Breast epithelium (tissue), 4 donors: ENCODE measurements around the gene ALG12. TPM values are rescaled to one million over a fixed set of nuclear protein-coding genes. Genes with fewer than 3 reads are reported as not detected.

Experiments used
- DNase-seq, 2 donors: peaks; one replicate each; pipeline ENCODE4 v3.0.0-alpha.2; 2019; ENCODE audit warnings: low spot score in 2 of 2
- H3K27ac ChIP-seq, 2 donors: fragments of 200-600 bp; sonication (generic) in 1 of 2; one replicate each; pipeline ENCODE4 v1.5.1; 2016 to 2019; ENCODE audit warnings: mild to moderate bottlenecking in 1 of 2
- H3K27me3 ChIP-seq, 2 donors: fragments of 200-600 bp; sonication (generic) in 1 of 2; one replicate each; pipeline versions ENCODE4 v1.5.1 to v1.6.0; 2017 to 2019; ENCODE audit warnings: control low read depth in 1 of 2, mild to moderate bottlenecking in 1 of 2
- H3K36me3 ChIP-seq: fragments of 200-600 bp; one replicate; pipeline ENCODE4 v1.5.1; 2019
- H3K4me1 ChIP-seq, 2 donors: fragments of 200-600 bp; sonication (generic); one replicate each; pipeline ENCODE4 v1.5.1; 2016 to 2019; ENCODE audit warnings: control low read depth in 1 of 2
- H3K4me3 ChIP-seq, 3 donors: fragments of 200-600 bp; sonication (generic); 1 replicate in 2 of 3; 2 replicates in 1 of 3; pipeline ENCODE4 v1.5.1; 2016 to 2019; ENCODE audit warnings: mild to moderate bottlenecking in 3 of 3, moderate library complexity in 2 of 3
- H3K9me3 ChIP-seq, 2 donors: fragments of 200-600 bp; sonication (generic) in 1 of 2; one replicate each; pipeline ENCODE4 v1.5.1; 2016 to 2019; ENCODE audit warnings: control low read depth in 1 of 2
- POLR2A ChIP-seq: fragments of 450-650 bp; IDR thresholded peaks from one replicate; pipeline ENCODE4 v1.6.1; 2016; ENCODE audit warnings: antibody characterized with exemption, mild to moderate bottlenecking, moderate library complexity
- POLR2AphosphoS5 ChIP-seq, 3 donors: sonication (generic); formaldehyde crosslinking; IDR thresholded peaks; one replicate each; pipeline ENCODE4 v1.6.1; 2017; ENCODE audit warnings: antibody characterized with exemption in 3 of 3
- intact Hi-C: fragments of 100-400 bp; cut with DNase I; formaldehyde crosslinking; loops from one replicate; pipeline ENCODE4 v1.15.1; 2023; ENCODE audit warnings: low total_unique reads
- total RNA-seq, 3 donors: library from RNA; depleted of rRNA; stranded (reverse); fragments of >200 nt; gene quantifications; one replicate each; pipeline ENCODE4 v1.1.0, GENCODE V29; 2016
- TF ChIP-seq, protein P1 (sequence below), 3 donors: fragments of 450-650 bp; IDR thresholded peaks; one replicate each; pipeline ENCODE4 v1.5.1; 2016 to 2017; ENCODE audit warnings: antibody characterized with exemption in 3 of 3, mild to moderate bottlenecking in 3 of 3, moderate library complexity in 3 of 3

Gene ALG12
- total RNA-seq, 3 donors from 2014 or later: 16.6 to 22.4 (median 19.7) TPM

DNA sequence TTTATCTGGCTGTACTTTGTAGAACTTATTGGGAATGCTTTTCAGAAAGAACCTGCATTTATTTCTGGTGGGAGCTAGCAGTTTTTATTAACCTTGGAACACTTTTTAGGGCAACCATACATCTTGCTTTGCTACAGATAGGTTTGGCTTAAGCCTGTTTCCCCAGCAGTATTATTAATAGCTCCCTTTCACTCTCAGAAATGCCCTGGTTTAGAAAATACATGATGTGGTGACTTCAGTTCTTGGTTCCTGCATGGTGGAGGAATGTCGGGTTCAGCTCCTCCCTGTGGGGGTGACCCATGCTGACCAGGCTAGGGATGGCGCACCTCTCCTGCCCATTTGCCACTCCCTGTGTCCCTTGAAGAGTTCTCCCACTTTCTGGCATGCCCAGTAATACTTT lies 36.4 kb downstream of the ALG12 start:
- H3K36me3 ChIP-seq: no peaks in the 10 kb centered on the region
- intact Hi-C loops: no loop called here

DNA sequence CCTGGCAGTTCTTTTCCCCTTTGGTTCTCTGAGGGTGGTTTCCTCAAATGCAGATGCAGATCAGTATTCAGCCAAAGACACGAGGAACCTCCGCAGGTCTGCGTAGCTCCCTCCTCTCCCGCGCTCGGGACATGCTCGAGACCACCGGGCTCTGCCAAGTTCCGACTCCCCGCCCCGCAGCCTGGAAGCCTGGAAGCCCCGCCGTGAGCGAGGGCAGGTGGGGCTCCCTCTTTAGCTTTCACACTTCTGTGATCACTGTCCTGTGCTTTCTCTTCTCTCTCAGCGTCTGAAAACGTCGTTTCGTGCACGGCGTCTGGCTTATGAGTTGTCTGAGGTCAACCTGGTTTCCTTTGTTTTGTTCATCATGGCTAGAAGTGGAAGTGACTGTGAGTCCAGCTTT lies 38.0 kb downstream of the ALG12 start:
- no peaks in the 10 kb centered on the region for H3K27me3 ChIP-seq
- H3K4me1 ChIP-seq: no peaks in the 10 kb centered on the region
- H3K36me3 ChIP-seq: no peaks in the 10 kb centered on the region
- no peak overlapping the region for H3K4me3 ChIP-seq
- TF ChIP-seq POLR2AphosphoS5 (IDR thresholded peaks at IDR 0.05) (no peak), POLR2A (no peak)
- TF ChIP-seq, protein P1, sequence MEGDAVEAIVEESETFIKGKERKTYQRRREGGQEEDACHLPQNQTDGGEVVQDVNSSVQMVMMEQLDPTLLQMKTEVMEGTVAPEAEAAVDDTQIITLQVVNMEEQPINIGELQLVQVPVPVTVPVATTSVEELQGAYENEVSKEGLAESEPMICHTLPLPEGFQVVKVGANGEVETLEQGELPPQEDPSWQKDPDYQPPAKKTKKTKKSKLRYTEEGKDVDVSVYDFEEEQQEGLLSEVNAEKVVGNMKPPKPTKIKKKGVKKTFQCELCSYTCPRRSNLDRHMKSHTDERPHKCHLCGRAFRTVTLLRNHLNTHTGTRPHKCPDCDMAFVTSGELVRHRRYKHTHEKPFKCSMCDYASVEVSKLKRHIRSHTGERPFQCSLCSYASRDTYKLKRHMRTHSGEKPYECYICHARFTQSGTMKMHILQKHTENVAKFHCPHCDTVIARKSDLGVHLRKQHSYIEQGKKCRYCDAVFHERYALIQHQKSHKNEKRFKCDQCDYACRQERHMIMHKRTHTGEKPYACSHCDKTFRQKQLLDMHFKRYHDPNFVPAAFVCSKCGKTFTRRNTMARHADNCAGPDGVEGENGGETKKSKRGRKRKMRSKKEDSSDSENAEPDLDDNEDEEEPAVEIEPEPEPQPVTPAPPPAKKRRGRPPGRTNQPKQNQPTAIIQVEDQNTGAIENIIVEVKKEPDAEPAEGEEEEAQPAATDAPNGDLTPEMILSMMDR (IDR thresholded peaks at IDR 0.05): no peak
- H3K27ac ChIP-seq: no peak overlapping the region
- H3K9me3 ChIP-seq: peaks cover 0 to 4% of the 10 kb centered on the region in 2 donors
- DNase-seq: no peak
- intact Hi-C loops: no loop called here

More for the DNA sequence above, 36.4 kb downstream of the ALG12 start:
- no peak overlapping the region for H3K4me3 ChIP-seq
- H3K9me3 ChIP-seq: peaks cover 0 to 4% of the 10 kb centered on the region in 2 donors
- no peak overlapping the region for H3K27ac ChIP-seq
- H3K27me3 ChIP-seq: no peaks in the 10 kb centered on the region
- TF ChIP-seq, protein P1 (IDR thresholded peaks at IDR 0.05): no peak
- TF ChIP-seq POLR2A: no peak
- no peak for TF ChIP-seq POLR2AphosphoS5 (IDR thresholded peaks at IDR 0.05)
- H3K4me1 ChIP-seq: no peaks in the 10 kb centered on the region
- DNase-seq: no peak

DNA sequence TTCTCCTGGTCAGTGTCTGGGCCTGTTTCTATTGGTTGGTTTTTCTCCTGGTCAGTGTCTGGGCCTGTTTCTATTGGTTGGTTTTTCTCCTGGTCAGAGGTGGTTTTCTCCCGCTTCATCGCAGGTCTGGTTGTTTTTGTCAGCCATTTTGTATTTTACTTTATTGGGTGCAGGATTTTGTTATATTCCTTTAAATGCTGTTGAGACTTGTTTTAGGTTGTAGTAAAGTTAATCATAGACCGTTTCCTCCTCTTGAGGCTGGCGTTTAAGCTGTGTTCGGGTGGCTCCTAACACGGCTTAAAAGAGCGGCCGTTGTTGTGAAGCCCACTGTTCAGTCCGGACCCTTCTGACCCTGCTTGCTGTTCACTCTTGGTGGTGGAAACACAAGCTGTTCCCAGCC lies 38.4 kb downstream of the ALG12 start:
- DNase-seq: no peak
- intact Hi-C loops: no loop called here
- Histone ChIP-seq H3K9me3 (peaks cover 0 to 4% of the 10 kb centered on the region in 2 donors), H3K4me1 (no peaks in the 10 kb centered on the region), H3K27ac (no peak overlapping the region), H3K27me3 (no peaks in the 10 kb centered on the region), H3K4me3 (no peak overlapping the region), H3K36me3 (no peaks in the 10 kb centered on the region)
- TF ChIP-seq POLR2A (no peak), POLR2AphosphoS5 (IDR thresholded peaks at IDR 0.05) (no peak)
- TF ChIP-seq, protein P1 (IDR thresholded peaks at IDR 0.05): no peak

GRCh38 chr22:49878206-49878605 lies 40.0 kb downstream of the ALG12 start:
- no peak overlapping the region for H3K27ac ChIP-seq
- TF ChIP-seq, protein P1 (IDR thresholded peaks at IDR 0.05): no peak
- TF ChIP-seq POLR2A (no peak), POLR2AphosphoS5 (IDR thresholded peaks at IDR 0.05) (no peak)
- intact Hi-C loops: no loop called here
- DNase-seq: no peak
- no peaks in the 10 kb centered on the region for H3K4me1 ChIP-seq
- H3K27me3 ChIP-seq: no peaks in the 10 kb centered on the region
- H3K9me3 ChIP-seq: peaks cover 0 to 10% of the 10 kb centered on the region in 2 donors
- no peak overlapping the region for H3K4me3 ChIP-seq
- no peaks in the 10 kb centered on the region for H3K36me3 ChIP-seq

DNA sequence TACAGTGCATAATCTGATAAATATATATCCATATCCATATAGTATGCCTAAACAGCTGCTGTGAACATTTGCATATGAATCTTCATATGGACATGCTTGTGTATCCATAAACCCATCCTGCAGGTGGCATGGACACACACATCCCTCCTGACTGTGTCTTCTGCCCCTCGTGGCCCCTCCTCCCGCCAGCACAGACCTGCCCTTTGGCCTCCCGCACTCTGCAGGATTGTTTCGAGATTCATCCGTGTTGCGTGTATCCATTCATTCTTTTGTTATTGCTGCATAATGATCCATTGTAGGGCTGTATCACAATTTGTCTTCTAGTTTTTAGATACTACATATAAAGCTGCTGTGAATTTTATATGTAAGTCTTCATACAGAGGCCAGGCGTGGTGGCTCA lies 40.6 kb downstream of the ALG12 start:
- no peak overlapping the region for H3K27ac ChIP-seq
- DNase-seq: no peak
- H3K4me3 ChIP-seq: no peak overlapping the region
- H3K36me3 ChIP-seq: no peaks in the 10 kb centered on the region
- no peaks in the 10 kb centered on the region for H3K4me1 ChIP-seq
- intact Hi-C loops: no loop called here
- H3K9me3 ChIP-seq: peaks cover 0 to 10% of the 10 kb centered on the region in 2 donors
- TF ChIP-seq POLR2A (no peak), POLR2AphosphoS5 (IDR thresholded peaks at IDR 0.05) (no peak)
- TF ChIP-seq, protein P1 (IDR thresholded peaks at IDR 0.05): no peak
- H3K27me3 ChIP-seq: no peaks in the 10 kb centered on the region
